SH-SY5Y (cell line): Measurements from ENCODE around the gene RFPL3.

ENCODE experiments used
- GATA2 ChIP-seq: IDR thresholded peaks from 2 replicates; pipeline ENCODE4 v1.6.1; 2011; ENCODE audit warnings: mild to moderate bottlenecking, low read depth, low read length
- GATA3 ChIP-seq: IDR thresholded peaks from 2 replicates; pipeline ENCODE4 v1.6.1; 2011; ENCODE audit warnings: low read depth, mild to moderate bottlenecking, low read length, moderate library complexity

GRCh38 chr22:32312748-32313147, 44.9 kb upstream of the RFPL3 start:
- TF ChIP-seq GATA3 (no peak), GATA2 (no peak)
